GM12875 (cell line): ENCODE results near the gene TMEM86A.

Experiments used
- H3K4me3 ChIP-seq: one replicate; pipeline ENCODE4 v1.5.1; 2011; ENCODE audit warnings: low read depth, low read length, control low read depth
- TF ChIP-seq, protein P1 (sequence below): IDR thresholded peaks from 2 replicates; pipeline ENCODE4 v1.5.1; 2011; ENCODE audit warnings: low read depth, mild to moderate bottlenecking, control low read depth, inconsistent platforms, low read length, moderate library complexity, borderline replicate concordance; ENCODE audit not compliant: insufficient read depth

TMEM86A gene

DNA sequence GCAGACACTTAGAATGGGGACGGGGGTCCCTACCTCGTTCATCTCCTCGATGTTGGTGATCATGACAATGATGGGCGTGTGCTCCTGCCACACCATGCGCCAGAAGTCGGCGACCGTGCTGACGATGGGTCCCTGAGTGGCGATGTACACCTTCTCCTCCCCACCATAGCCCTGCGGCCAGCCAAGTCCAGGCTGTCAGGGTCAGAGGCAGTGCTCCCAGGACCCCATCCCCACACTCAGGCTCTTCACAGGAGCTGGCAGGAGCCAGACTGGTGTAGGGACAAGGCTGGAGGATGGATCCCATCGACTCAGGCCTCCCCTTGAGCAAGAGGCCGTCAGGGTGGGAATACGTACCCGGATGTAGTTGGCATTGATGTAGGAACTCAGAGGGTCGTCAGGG, 34.6 kb downstream of the TMEM86A start:
- no peak overlapping the region for H3K4me3 ChIP-seq
- TF ChIP-seq, protein P1, sequence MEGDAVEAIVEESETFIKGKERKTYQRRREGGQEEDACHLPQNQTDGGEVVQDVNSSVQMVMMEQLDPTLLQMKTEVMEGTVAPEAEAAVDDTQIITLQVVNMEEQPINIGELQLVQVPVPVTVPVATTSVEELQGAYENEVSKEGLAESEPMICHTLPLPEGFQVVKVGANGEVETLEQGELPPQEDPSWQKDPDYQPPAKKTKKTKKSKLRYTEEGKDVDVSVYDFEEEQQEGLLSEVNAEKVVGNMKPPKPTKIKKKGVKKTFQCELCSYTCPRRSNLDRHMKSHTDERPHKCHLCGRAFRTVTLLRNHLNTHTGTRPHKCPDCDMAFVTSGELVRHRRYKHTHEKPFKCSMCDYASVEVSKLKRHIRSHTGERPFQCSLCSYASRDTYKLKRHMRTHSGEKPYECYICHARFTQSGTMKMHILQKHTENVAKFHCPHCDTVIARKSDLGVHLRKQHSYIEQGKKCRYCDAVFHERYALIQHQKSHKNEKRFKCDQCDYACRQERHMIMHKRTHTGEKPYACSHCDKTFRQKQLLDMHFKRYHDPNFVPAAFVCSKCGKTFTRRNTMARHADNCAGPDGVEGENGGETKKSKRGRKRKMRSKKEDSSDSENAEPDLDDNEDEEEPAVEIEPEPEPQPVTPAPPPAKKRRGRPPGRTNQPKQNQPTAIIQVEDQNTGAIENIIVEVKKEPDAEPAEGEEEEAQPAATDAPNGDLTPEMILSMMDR, result no peak

DNA sequence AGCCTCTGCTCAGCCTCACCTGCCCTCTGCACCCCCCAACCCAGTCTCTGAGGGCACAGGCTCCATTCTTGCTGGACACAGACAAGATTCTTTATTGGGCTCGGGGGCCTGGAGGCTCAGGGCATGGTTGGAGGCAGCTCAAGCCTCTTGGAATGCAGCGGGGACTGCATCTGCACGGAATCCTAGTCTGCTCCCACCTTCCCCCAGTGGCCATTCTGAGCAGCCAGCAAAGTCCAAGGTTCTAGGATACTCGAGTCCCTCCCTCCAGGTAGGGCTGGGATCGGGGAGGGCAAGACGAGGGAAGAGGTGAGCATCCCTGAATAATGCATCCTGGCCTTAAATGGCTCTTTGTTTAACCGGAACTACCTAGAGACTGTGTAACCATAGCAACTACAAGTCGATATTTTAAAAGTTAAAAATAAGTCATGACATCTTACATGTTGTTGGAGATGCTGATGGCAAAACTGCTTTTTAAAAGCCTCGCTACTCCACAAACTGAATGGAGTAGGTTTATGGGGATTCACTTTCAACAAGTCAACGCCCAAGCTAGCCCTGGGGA, 38.1 kb downstream of the TMEM86A start:
- TF ChIP-seq, protein P1, result no peak
- H3K4me3 ChIP-seq, result no peak overlapping the region

DNA sequence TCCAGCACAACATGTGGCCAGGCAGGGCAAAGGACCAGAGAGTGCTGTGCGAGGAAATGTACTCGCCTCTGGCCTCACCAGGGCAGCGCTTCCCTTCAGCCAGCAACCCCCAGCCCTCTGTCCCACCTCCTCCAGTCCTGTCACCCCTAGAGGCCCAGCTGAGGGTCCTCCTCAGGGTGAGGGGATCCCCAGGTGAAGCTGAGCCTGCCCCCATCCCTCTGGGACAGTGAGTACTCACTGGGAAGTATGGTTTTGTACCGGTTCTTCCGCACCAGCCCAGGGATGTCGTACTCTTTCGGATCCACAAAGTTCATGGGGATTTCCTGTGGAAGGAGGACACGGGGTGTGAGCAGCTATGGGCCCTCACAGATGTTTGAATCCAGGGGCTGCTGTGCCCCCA, 39.1 kb downstream of the TMEM86A start:
- no peak overlapping the region for H3K4me3 ChIP-seq
- TF ChIP-seq, protein P1, result no peak

- TF ChIP-seq, protein P1, result no peak
- H3K4me3 ChIP-seq, result no peak overlapping the region
These were observed 41.1 kb downstream of the TMEM86A start for GRCh38 chr11:18739685-18740084.

- no peak overlapping the region for H3K4me3 ChIP-seq
- TF ChIP-seq, protein P1, result no peak
These were observed 43.2 kb downstream of the TMEM86A start for GRCh38 chr11:18741783-18742182.

- TF ChIP-seq, protein P1, result no peak
- H3K4me3 ChIP-seq, result no peak overlapping the region
These were observed 44.8 kb downstream of the TMEM86A start for GRCh38 chr11:18743365-18743764.

DNA sequence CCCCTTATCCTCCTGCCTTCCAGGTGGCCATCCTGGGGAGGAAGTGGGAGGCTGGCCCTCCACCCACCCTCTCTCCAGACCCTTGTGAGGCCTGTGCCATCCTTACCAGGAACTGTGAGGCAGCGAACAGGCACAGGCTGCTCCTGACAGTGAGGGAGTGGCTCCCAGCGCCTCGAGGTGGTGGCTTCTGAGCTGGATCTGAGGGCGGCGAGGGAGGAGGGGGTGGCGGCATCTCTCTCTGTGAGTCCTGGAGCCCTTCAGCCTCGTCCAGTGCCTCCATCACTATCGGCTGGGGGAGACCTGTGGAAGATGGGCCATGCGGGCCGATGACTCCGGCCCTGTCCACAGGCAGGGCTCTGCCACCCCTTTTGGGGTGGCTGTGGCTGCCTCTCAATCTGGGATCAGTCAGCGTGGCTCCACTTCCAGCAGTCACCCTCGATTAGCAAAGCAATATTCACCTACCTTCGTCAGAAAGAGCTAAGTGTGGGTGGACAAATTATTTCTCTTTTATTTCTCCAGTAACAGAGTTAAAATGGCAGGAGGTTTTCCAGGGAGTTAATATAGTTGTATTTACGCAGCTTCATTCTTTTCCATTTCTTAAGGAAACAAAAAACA, 45.4 kb downstream of the TMEM86A start:
- H3K4me3 ChIP-seq, result no peak overlapping the region
- TF ChIP-seq, protein P1, result no peak
